DND-41 (cell line): Measurements from ENCODE around the gene MCM3.

Experiments used
- ATAC-seq: fragments of 200-7000 bp; cut with Tn5 transposase; 3 replicates; pipeline ENCODE4 v1.9.1; 2021; ENCODE audit warnings: low read depth; ENCODE audit not compliant: insufficient read depth
- DNase-seq: peaks from one replicate; pipeline ENCODE4 v3.0.0-alpha.2; 2020
- H2AFZ ChIP-seq: 2 replicates; pipeline ENCODE4 v1.6.0; 2012; ENCODE audit warnings: low read depth, low read length
- H3K27ac ChIP-seq: 2 replicates; pipeline ENCODE4 v1.5.1; 2012; ENCODE audit warnings: low read length, inconsistent platforms
- H3K27me3 ChIP-seq: fragments of 200-600 bp; sonication (generic); 2 replicates; pipeline ENCODE4 v1.6.0; 2012; ENCODE audit warnings: low read length, mild to moderate bottlenecking, inconsistent platforms; ENCODE audit not compliant: insufficient read depth, poor library complexity
- H3K36me3 ChIP-seq: 2 replicates; pipeline ENCODE4 v1.5.1; 2012; ENCODE audit warnings: low read length, inconsistent platforms; ENCODE audit not compliant: insufficient read depth
- H3K4me1 ChIP-seq: 2 replicates; pipeline ENCODE4 v1.5.1; 2012; ENCODE audit warnings: mild to moderate bottlenecking, low read length; ENCODE audit not compliant: insufficient read depth
- H3K4me2 ChIP-seq: 2 replicates; pipeline ENCODE4 v1.6.0; 2012; ENCODE audit warnings: mild to moderate bottlenecking, moderate library complexity, low read length, inconsistent platforms; ENCODE audit not compliant: insufficient read depth
- H3K4me3 ChIP-seq, 2 experiments: fragments of 200-600 bp in 1 of 2; shearing (Covaris generic) in 1 of 2; 2 replicates each; pipeline ENCODE4 v1.5.1; 2012 to 2016; ENCODE audit warnings: inconsistent platforms in 2 of 2, low read length in 2 of 2, mild to moderate bottlenecking in 2 of 2, low read depth in 1 of 2, moderate library complexity in 1 of 2
- H3K79me2 ChIP-seq: 2 replicates; pipeline ENCODE4 v1.6.0; 2012; ENCODE audit warnings: low read length, inconsistent platforms; ENCODE audit not compliant: insufficient read depth
- H3K9ac ChIP-seq: 2 replicates; pipeline ENCODE4 v1.6.0; 2012; ENCODE audit warnings: low read depth, mild to moderate bottlenecking, inconsistent platforms, low read length, moderate library complexity
- H3K9me3 ChIP-seq: 2 replicates; pipeline ENCODE4 v1.5.1; 2012; ENCODE audit warnings: low read length, moderate library complexity, mild to moderate bottlenecking, inconsistent platforms; ENCODE audit not compliant: insufficient read depth, severe bottlenecking
- H4K20me1 ChIP-seq: 2 replicates; pipeline ENCODE4 v1.6.0; 2012; ENCODE audit warnings: low read length; ENCODE audit not compliant: insufficient read depth
- EZH2 ChIP-seq: IDR thresholded peaks from 3 replicates; pipeline ENCODE4 v1.6.1; 2012; ENCODE audit warnings: borderline replicate concordance, low read depth, mild to moderate bottlenecking, moderate library complexity, low read length, inconsistent platforms; ENCODE audit not compliant: severe bottlenecking
- TF ChIP-seq, protein P1 (sequence below): IDR thresholded peaks from 2 replicates; pipeline ENCODE4 v1.5.1; 2012; ENCODE audit warnings: borderline replicate concordance, low read length, moderate library complexity, mild to moderate bottlenecking; ENCODE audit not compliant: poor library complexity, severe bottlenecking; ENCODE audit errors: extremely low read depth

MCM3 gene

DNA sequence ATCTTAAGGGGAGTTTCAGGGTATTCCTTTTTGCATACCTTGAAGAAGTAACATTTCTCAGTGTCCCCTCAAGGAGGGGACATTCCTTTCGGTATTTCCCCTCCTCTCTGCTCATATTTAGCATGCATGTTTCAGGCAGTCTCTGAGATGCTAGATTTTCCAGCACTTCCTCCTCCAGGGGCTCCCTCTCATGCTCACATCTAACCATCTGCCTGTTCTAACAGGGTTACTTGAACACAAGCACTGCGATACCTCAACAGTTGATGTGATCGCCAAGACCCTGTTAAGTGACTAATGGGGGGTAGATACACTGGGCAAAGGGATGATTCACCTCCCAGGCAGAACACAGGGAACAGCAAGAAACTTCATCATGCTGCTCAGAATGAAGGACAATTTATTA is 12.9 kb upstream of the MCM3 start:
- Histone ChIP-seq H3K27ac (peak overlapping the region; percentile 13; the same call in 1 of the 2 replicates), H3K36me3 (no peaks in the 10 kb centered on the region)
- TF ChIP-seq, protein P1, sequence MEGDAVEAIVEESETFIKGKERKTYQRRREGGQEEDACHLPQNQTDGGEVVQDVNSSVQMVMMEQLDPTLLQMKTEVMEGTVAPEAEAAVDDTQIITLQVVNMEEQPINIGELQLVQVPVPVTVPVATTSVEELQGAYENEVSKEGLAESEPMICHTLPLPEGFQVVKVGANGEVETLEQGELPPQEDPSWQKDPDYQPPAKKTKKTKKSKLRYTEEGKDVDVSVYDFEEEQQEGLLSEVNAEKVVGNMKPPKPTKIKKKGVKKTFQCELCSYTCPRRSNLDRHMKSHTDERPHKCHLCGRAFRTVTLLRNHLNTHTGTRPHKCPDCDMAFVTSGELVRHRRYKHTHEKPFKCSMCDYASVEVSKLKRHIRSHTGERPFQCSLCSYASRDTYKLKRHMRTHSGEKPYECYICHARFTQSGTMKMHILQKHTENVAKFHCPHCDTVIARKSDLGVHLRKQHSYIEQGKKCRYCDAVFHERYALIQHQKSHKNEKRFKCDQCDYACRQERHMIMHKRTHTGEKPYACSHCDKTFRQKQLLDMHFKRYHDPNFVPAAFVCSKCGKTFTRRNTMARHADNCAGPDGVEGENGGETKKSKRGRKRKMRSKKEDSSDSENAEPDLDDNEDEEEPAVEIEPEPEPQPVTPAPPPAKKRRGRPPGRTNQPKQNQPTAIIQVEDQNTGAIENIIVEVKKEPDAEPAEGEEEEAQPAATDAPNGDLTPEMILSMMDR: no peak
- no peak for TF ChIP-seq EZH2

DNA sequence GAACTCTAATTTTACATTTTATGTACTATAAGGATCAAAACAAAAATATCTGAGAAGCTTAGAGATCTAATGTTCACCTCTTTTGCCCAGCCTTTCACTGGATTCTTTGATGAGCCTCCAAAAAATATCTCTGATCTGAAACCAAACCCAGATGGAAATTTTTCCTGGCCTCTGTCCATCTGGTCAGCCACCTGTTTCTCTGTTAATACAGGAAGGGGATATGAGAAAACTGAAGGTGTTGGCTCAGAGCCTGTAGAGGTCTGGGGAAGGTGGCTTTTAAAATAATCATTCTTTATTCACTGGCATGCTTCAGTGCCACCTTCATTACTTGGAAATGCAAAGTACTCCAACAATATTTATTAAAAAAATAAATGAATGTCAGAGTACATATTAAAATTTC is 8.5 kb upstream of the MCM3 start:
- no peak for ATAC-seq
- DNase-seq: no peak
- no peaks in the 10 kb centered on the region for H3K36me3 ChIP-seq
- H3K27ac ChIP-seq: no peak overlapping the region
- TF ChIP-seq, protein P1: no peak
- TF ChIP-seq EZH2: no peak
- H3K79me2 ChIP-seq: no peaks in the 10 kb centered on the region
- no peak overlapping the region for H3K9ac ChIP-seq
- H3K27me3 ChIP-seq: no peaks in the 10 kb centered on the region
- H2AFZ ChIP-seq: no peak overlapping the region
- no peak overlapping the region for H3K4me2 ChIP-seq
- peaks cover 5% of the 10 kb centered on the region for H3K4me1 ChIP-seq
- H3K9me3 ChIP-seq: no peaks in the 10 kb centered on the region
- no peak overlapping the region for H3K4me3 ChIP-seq
- no peaks in the 10 kb centered on the region for H4K20me1 ChIP-seq

More for the DNA sequence above, 12.9 kb upstream of the MCM3 start:
- H4K20me1 ChIP-seq: no peaks in the 10 kb centered on the region
- ATAC-seq: no peak
- peaks cover 5% of the 10 kb centered on the region for H3K4me1 ChIP-seq
- DNase-seq: no peak
- no peak overlapping the region for H3K4me3 ChIP-seq
- no peak overlapping the region for H3K9ac ChIP-seq
- H3K27me3 ChIP-seq: no peaks in the 10 kb centered on the region
- H3K4me2 ChIP-seq: no peak overlapping the region
- no peaks in the 10 kb centered on the region for H3K79me2 ChIP-seq
- no peaks in the 10 kb centered on the region for H3K9me3 ChIP-seq
- peak overlapping the region; percentile 19; the same call in 1 of the 2 replicates for H2AFZ ChIP-seq

DNA sequence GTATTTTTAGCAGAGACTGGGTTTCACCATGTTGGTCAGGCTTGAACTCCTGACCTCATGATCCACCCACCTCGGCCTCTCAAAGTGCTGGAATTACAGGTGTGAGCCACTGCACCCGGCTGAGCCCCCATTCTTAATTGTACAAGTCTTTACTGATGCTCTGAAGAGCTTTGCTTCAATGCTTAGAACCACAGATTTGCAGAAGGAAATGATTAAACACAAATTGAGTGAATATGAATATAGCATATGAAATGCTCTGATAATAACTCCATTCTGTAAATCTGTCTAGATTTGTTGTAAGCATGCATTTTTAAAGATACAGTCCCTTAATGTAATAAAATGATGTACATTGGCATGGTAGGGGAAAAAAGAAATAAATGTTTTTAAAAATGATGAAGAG is 4.3 kb upstream of the MCM3 start:
- H3K79me2 ChIP-seq: peaks cover 13% of the 10 kb centered on the region
- H2AFZ ChIP-seq: no peak overlapping the region
- H3K9me3 ChIP-seq: no peaks in the 10 kb centered on the region
- DNase-seq (no peak), ATAC-seq (no peak)
- H3K4me1 ChIP-seq: peaks cover 26% of the 10 kb centered on the region
- H3K4me3 ChIP-seq: no peak overlapping the region
- peaks cover 3% of the 10 kb centered on the region; the same call in 1 of the 2 replicates for H3K36me3 ChIP-seq
- no peaks in the 10 kb centered on the region for H3K27me3 ChIP-seq
- no peaks in the 10 kb centered on the region for H4K20me1 ChIP-seq
- H3K27ac ChIP-seq: no peak overlapping the region
- TF ChIP-seq EZH2: no peak
- TF ChIP-seq, protein P1: no peak
- no peak overlapping the region for H3K9ac ChIP-seq
- no peak overlapping the region for H3K4me2 ChIP-seq

DNA sequence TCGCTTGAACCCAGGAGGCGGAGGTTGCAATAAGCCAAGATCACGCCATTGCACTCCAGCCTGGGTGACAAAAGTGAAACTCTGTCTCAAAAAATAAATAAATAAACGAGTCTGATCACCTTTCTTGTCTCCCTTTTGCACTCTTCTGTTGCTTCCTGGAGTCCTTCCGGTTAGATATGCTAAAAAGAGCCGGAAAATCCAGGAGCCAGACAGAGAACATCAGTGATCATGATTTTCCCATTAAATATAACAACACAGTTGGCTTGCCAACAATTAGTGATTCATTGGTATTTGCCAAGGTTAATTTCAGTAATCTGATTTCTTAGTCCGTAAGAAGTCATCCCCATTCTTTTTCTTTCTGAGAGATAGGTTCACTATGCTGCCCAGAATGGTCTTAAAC is 3.7 kb upstream of the MCM3 start:
- Histone ChIP-seq H3K9me3 (no peaks in the 10 kb centered on the region), H3K27me3 (no peaks in the 10 kb centered on the region), H3K4me3 (no peak overlapping the region), H3K27ac (no peak overlapping the region), H3K36me3 (peaks cover 7% of the 10 kb centered on the region), H4K20me1 (peaks cover 4% of the 10 kb centered on the region), H2AFZ (no peak overlapping the region), H3K9ac (no peak overlapping the region), H3K4me2 (no peak overlapping the region), H3K4me1 (peaks cover 30% of the 10 kb centered on the region), H3K79me2 (peaks cover 19% of the 10 kb centered on the region)
- ATAC-seq (no peak), DNase-seq (no peak)
- TF ChIP-seq, protein P1: no peak
- TF ChIP-seq EZH2: no peak
